C4-2B (cell line): ENCODE results near the gene SPECC1L.

Experiments
- ZFX ChIP-seq: fragments of 450-650 bp; IDR thresholded peaks from 2 replicates; pipeline ENCODE4 v1.6.1; 2017
- TF ChIP-seq, protein P1 (sequence below): fragments of 450-650 bp; conservative IDR thresholded peaks from 2 replicates; pipeline ENCODE4 v1.5.1; 2017; ENCODE audit warnings: mild to moderate bottlenecking

- TF ChIP-seq ZFX = no peak
- TF ChIP-seq, protein P1, sequence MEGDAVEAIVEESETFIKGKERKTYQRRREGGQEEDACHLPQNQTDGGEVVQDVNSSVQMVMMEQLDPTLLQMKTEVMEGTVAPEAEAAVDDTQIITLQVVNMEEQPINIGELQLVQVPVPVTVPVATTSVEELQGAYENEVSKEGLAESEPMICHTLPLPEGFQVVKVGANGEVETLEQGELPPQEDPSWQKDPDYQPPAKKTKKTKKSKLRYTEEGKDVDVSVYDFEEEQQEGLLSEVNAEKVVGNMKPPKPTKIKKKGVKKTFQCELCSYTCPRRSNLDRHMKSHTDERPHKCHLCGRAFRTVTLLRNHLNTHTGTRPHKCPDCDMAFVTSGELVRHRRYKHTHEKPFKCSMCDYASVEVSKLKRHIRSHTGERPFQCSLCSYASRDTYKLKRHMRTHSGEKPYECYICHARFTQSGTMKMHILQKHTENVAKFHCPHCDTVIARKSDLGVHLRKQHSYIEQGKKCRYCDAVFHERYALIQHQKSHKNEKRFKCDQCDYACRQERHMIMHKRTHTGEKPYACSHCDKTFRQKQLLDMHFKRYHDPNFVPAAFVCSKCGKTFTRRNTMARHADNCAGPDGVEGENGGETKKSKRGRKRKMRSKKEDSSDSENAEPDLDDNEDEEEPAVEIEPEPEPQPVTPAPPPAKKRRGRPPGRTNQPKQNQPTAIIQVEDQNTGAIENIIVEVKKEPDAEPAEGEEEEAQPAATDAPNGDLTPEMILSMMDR = no peak
These were observed 64.9 kb downstream of the SPECC1L start for GRCh38 chr22:24335496-24335895.
